A673 (cell line): ENCODE measurements around the gene ZNF281.

Source experiments
- EZH2 ChIP-seq: fragments of 200-600 bp; sonication (generic); IDR thresholded peaks from 2 replicates; pipeline ENCODE4 v1.6.1; 2017; ENCODE audit warnings: borderline replicate concordance, low read depth, mild to moderate bottlenecking, mixed read lengths, antibody characterized with exemption, low read length; ENCODE audit not compliant: poor library complexity, severe bottlenecking
- TF ChIP-seq, protein P1 (sequence below): fragments of 300-800, 200-600 bp; sonication (generic); conservative IDR thresholded peaks from 2 replicates; pipeline ENCODE4 v1.5.1; 2017; ENCODE audit warnings: low read depth, mild to moderate bottlenecking, antibody characterized with exemption, low read length, moderate library complexity, mixed read lengths

DNA sequence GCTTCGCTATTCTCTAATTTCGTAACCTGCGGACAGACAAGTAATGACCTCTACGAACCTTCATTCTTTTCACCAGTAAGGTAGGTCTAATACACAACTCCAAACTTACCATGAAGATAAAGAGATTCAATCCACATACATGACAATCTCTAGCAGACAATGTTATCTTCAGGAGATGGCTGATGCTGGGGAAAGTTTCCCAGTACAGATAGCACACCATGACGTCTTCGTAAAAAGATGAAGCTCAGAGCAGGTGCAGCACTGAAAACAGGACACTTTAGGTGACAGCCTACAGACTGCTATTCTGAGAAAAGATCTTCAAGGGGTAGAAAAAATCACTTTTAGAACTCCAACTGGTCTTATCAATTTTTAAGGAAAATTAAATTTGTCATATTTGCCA is 41.3 kb downstream of the ZNF281 start:
- TF ChIP-seq, protein P1, sequence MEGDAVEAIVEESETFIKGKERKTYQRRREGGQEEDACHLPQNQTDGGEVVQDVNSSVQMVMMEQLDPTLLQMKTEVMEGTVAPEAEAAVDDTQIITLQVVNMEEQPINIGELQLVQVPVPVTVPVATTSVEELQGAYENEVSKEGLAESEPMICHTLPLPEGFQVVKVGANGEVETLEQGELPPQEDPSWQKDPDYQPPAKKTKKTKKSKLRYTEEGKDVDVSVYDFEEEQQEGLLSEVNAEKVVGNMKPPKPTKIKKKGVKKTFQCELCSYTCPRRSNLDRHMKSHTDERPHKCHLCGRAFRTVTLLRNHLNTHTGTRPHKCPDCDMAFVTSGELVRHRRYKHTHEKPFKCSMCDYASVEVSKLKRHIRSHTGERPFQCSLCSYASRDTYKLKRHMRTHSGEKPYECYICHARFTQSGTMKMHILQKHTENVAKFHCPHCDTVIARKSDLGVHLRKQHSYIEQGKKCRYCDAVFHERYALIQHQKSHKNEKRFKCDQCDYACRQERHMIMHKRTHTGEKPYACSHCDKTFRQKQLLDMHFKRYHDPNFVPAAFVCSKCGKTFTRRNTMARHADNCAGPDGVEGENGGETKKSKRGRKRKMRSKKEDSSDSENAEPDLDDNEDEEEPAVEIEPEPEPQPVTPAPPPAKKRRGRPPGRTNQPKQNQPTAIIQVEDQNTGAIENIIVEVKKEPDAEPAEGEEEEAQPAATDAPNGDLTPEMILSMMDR = no peak
- no peak for TF ChIP-seq EZH2
